CD4-positive, alpha-beta T cell (primary cell): ENCODE data around the gene F5. TPM values are rescaled to one million over a fixed set of nuclear protein-coding genes. Genes with fewer than 3 reads are reported as not detected.

Experiments used
- ATAC-seq: fragments of 200-7000 bp; cut with Tn5 transposase; one replicate; pipeline ENCODE4 v1.10.0; 2022; ENCODE audit warnings: mild to moderate bottlenecking; ENCODE audit not compliant: poor library complexity
- CTCF ChIA-PET: fragments of 350-600 bp; sonication (Branson Sonifier 250); formaldehyde crosslinking; loops from one replicate; lab custom pipeline; 2021; ENCODE audit warnings: antibody characterized with exemption, inconsistent platforms; lab: Charles Lee
- POLR2A ChIA-PET: fragments of 350-600 bp; sonication (Branson Sonifier 250); formaldehyde crosslinking; loops from one replicate; lab custom pipeline; 2021; ENCODE audit warnings: antibody characterized with exemption, inconsistent platforms; lab: Charles Lee
- DNase-seq, 14 experiments: peaks; one replicate each; pipeline ENCODE4 v3.0.0-alpha.2; 2013 to 2020; ENCODE audit warnings: mixed read lengths in 2 of 14
- H3K27ac ChIP-seq, 2 donors: one replicate each; pipeline versions ENCODE4 v1.5.1 to v1.7.0; 2013; ENCODE audit warnings: low read length in 2 of 2, low read depth in 1 of 2, mild to moderate bottlenecking in 1 of 2
- H3K27me3 ChIP-seq, 2 experiments: 1 replicate in 1 of 2; 2 replicates in 1 of 2; pipeline versions ENCODE4 v1.6.1 to v1.7.0; 2013; ENCODE audit warnings: low read length in 2 of 2, control low read depth in 1 of 2, mild to moderate bottlenecking in 1 of 2, moderate library complexity in 1 of 2; ENCODE audit not compliant: insufficient read depth in 2 of 2, control insufficient read depth in 1 of 2
- H3K36me3 ChIP-seq: one replicate; pipeline ENCODE4 v1.6.1; 2013; ENCODE audit warnings: low read length, control low read depth; ENCODE audit not compliant: insufficient read depth
- H3K4me1 ChIP-seq: one replicate; pipeline ENCODE4 v1.6.1; 2013; ENCODE audit warnings: low read length, control low read depth; ENCODE audit not compliant: insufficient read depth
- H3K4me3 ChIP-seq: one replicate; pipeline ENCODE4 v1.5.1; 2013; ENCODE audit warnings: mild to moderate bottlenecking, low read length, moderate library complexity
- H3K9me3 ChIP-seq, 2 experiments: 1 replicate in 1 of 2; 2 replicates in 1 of 2; pipeline versions ENCODE4 v1.6.1 to v1.7.0; 2013; ENCODE audit warnings: low read length in 2 of 2, mild to moderate bottlenecking in 2 of 2, control low read depth in 1 of 2, moderate library complexity in 1 of 2; ENCODE audit not compliant: control insufficient read depth in 1 of 2, insufficient read depth in 1 of 2
- H3K27ac Mint-ChIP-seq: one replicate; pipeline ENCODE4 v1.8.0; 2020; ENCODE audit warnings: mixed read lengths
- H3K27me3 Mint-ChIP-seq: one replicate; pipeline ENCODE4 v1.8.0; 2021; ENCODE audit warnings: mixed read lengths
- H3K36me3 Mint-ChIP-seq: one replicate; pipeline ENCODE4 v1.8.0; 2021; ENCODE audit warnings: low read depth, mixed read lengths
- H3K4me1 Mint-ChIP-seq: one replicate; pipeline ENCODE4 v1.8.0; 2021; ENCODE audit warnings: low read depth, mixed read lengths
- H3K4me3 Mint-ChIP-seq: one replicate; pipeline ENCODE4 v1.8.0; 2020; ENCODE audit warnings: mild to moderate bottlenecking, mixed read lengths
- H3K9me3 Mint-ChIP-seq: one replicate; pipeline ENCODE4 v1.8.0; 2020; ENCODE audit warnings: mixed read lengths
- intact Hi-C, 2 experiments: fragments of 100-400 bp; cut with DNase I in 1 of 2; cut with micrococcal nuclease in 1 of 2; formaldehyde crosslinking; loops; one replicate each; pipeline versions ENCODE4 v1.15.1 to v1.9.0; 2023 to 2025; cut with DNase I, micrococcal nuclease
- total RNA-seq, 174 experiments: library from RNA in 2 of 174; stranded (reverse) in 2 of 174; gene quantifications; one replicate each; pipeline ENCODE4 v1.2.3 and lab custom pipeline; 2021 to 2026
- TF ChIP-seq, protein P1 (sequence below): fragments of 200-600 bp; IDR thresholded peaks from one replicate; pipeline ENCODE4 v1.8.0; 2022; ENCODE audit warnings: antibody characterized with exemption, mild to moderate bottlenecking

The F5 gene
- total RNA-seq, 2 experiments from 2014 or later, result 5.4 to 6.2 TPM

- no peaks in the 10 kb centered on the region for H3K9me3 Mint-ChIP-seq
- peaks cover 32% of the 10 kb centered on the region for H3K4me1 Mint-ChIP-seq
- CTCF ChIA-PET, result no interaction called here
- TF ChIP-seq, protein P1, sequence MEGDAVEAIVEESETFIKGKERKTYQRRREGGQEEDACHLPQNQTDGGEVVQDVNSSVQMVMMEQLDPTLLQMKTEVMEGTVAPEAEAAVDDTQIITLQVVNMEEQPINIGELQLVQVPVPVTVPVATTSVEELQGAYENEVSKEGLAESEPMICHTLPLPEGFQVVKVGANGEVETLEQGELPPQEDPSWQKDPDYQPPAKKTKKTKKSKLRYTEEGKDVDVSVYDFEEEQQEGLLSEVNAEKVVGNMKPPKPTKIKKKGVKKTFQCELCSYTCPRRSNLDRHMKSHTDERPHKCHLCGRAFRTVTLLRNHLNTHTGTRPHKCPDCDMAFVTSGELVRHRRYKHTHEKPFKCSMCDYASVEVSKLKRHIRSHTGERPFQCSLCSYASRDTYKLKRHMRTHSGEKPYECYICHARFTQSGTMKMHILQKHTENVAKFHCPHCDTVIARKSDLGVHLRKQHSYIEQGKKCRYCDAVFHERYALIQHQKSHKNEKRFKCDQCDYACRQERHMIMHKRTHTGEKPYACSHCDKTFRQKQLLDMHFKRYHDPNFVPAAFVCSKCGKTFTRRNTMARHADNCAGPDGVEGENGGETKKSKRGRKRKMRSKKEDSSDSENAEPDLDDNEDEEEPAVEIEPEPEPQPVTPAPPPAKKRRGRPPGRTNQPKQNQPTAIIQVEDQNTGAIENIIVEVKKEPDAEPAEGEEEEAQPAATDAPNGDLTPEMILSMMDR, result no peak
- no peaks in the 10 kb centered on the region for H3K27me3 Mint-ChIP-seq
- Histone ChIP-seq H3K36me3 (no peaks in the 10 kb centered on the region), H3K27me3 (no peaks in the 10 kb centered on the region), H3K9me3 (no peaks in the 10 kb centered on the region), H3K4me1 (peaks cover 3% of the 10 kb centered on the region), H3K4me3 (no peak overlapping the region), H3K27ac (no peak overlapping the region)
- POLR2A ChIA-PET, result no interaction called here
- H3K27ac Mint-ChIP-seq, result no peak overlapping the region
- no peak for ATAC-seq
- no peak for DNase-seq
- intact Hi-C loops, result no loop called here
- peaks cover 11% of the 10 kb centered on the region for H3K36me3 Mint-ChIP-seq
- no peak overlapping the region for H3K4me3 Mint-ChIP-seq
Observed at GRCh38 chr1:169511316-169512005, 74.8 kb downstream of the F5 start.

DNA sequence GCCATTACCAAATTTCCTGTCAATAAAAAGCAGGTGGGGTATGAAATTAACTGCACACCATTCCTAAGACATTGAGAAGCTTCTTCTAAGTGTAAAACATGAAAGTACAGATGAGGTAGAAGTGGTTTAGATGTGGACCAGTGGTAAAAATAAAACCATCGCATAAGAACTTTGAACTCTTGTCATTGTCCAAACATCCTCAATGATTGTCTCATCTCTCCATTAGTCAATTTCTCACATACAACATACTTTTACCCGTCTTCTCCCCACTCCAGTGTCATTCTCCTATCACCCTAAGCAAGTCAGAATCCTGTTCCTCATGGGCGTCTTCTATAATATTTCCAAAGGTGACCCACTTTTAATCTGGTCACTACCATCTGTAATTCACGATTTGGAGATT lies 76.2 kb downstream of the F5 start:
- Mint-ChIP-seq H3K27ac (no peak overlapping the region), H3K36me3 (peaks cover 6% of the 10 kb centered on the region), H3K4me3 (no peak overlapping the region), H3K27me3 (no peaks in the 10 kb centered on the region), H3K9me3 (no peaks in the 10 kb centered on the region), H3K4me1 (peaks cover 35% of the 10 kb centered on the region)
- H3K36me3 ChIP-seq, result no peaks in the 10 kb centered on the region
- CTCF ChIA-PET, result no interaction called here
- H3K4me1 ChIP-seq, result peaks cover 3% of the 10 kb centered on the region
- H3K27me3 ChIP-seq, result no peaks in the 10 kb centered on the region
- POLR2A ChIA-PET, result no interaction called here
- ATAC-seq, result no peak
- DNase-seq, result no peak
- intact Hi-C loops, result no loop called here
- TF ChIP-seq, protein P1, result no peak
- no peak overlapping the region for H3K27ac ChIP-seq
- H3K9me3 ChIP-seq, result no peaks in the 10 kb centered on the region
- H3K4me3 ChIP-seq, result no peak overlapping the region

- Histone ChIP-seq H3K4me3 (no peak overlapping the region), H3K27me3 (no peaks in the 10 kb centered on the region), H3K9me3 (no peaks in the 10 kb centered on the region), H3K27ac (no peak overlapping the region), H3K4me1 (peaks cover 3% of the 10 kb centered on the region), H3K36me3 (no peaks in the 10 kb centered on the region)
- no peak overlapping the region for H3K4me3 Mint-ChIP-seq
- intact Hi-C loops, result no loop called here
- H3K27me3 Mint-ChIP-seq, result no peaks in the 10 kb centered on the region
- POLR2A ChIA-PET, result no interaction called here
- no peaks in the 10 kb centered on the region for H3K9me3 Mint-ChIP-seq
- TF ChIP-seq, protein P1, result no peak
- CTCF ChIA-PET, result no interaction called here
- ATAC-seq (no peak), DNase-seq (no peak)
- no peak overlapping the region for H3K27ac Mint-ChIP-seq
- no peaks in the 10 kb centered on the region for H3K36me3 Mint-ChIP-seq
- peaks cover 35% of the 10 kb centered on the region for H3K4me1 Mint-ChIP-seq
Observed at GRCh38 chr1:169509354-169509753, 76.9 kb downstream of the F5 start.
